GM20000 (cell line): ENCODE data around the gene WDR48.

Source experiments
- DNase-seq: peaks from one replicate; pipeline ENCODE4 v3.0.0; 2012; ENCODE audit warnings: low spot score
- TF ChIP-seq, protein P1 (sequence below): IDR thresholded peaks from 2 replicates; pipeline ENCODE4 v1.5.1; 2012; ENCODE audit warnings: mild to moderate bottlenecking, control low read depth; ENCODE audit errors: extremely low read depth, missing control alignments

The WDR48 gene

DNA sequence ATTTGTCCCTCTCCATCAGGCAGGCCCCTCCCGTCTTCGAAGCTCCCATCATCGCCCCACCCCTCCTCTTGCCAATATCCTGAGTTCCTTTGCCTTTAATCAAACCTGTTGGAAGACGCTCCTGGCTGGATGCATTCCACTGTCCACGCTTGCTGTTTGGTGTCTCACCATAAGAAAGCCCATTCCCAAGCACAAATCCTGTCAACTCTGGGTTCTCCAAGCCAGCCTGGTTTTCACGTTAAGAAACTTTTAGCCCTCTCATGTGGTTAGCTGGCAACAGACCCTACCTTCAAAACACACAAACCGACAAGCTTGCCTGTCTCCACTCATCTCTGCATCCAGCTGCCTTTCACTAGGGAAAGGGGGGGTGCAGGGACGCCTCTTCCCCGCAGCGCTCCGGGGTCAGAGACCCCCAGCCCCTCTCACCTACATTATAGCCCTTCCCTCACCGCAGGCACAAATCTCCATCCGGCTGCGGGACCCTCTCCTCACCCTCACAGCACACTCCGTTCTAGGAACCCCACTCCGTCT is 54.5 kb downstream of the WDR48 start:
- TF ChIP-seq, protein P1, sequence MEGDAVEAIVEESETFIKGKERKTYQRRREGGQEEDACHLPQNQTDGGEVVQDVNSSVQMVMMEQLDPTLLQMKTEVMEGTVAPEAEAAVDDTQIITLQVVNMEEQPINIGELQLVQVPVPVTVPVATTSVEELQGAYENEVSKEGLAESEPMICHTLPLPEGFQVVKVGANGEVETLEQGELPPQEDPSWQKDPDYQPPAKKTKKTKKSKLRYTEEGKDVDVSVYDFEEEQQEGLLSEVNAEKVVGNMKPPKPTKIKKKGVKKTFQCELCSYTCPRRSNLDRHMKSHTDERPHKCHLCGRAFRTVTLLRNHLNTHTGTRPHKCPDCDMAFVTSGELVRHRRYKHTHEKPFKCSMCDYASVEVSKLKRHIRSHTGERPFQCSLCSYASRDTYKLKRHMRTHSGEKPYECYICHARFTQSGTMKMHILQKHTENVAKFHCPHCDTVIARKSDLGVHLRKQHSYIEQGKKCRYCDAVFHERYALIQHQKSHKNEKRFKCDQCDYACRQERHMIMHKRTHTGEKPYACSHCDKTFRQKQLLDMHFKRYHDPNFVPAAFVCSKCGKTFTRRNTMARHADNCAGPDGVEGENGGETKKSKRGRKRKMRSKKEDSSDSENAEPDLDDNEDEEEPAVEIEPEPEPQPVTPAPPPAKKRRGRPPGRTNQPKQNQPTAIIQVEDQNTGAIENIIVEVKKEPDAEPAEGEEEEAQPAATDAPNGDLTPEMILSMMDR, result no peak
- DNase-seq, result no peak

DNA sequence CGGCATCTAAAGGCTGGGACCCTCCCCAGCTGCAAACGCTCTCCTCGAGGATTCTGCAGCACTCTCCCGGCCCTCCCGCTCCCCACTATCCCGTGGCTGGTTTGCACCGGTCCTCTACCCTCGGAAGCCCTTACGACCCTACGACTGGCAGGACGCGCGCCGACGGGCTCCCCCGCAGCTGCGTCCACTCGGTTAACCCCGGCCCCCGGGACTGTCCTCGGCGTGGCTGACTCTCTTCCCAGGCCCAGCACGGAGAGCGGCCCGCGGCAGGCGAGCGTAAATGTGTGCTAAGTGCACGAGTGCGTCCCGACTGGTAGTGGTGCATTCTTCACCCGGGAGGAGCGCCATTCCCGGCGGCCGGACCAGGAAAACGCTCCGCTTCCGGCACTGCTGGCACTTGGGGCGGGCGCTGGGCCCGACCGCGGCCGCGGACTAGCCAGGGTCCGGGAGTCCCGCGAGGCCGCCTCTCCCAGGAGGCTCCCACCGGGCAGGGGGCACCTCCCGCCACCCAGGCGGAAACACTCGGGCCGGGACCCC is 55.1 kb downstream of the WDR48 start:
- TF ChIP-seq, protein P1, result no peak
- DNase-seq, result no peak

DNA sequence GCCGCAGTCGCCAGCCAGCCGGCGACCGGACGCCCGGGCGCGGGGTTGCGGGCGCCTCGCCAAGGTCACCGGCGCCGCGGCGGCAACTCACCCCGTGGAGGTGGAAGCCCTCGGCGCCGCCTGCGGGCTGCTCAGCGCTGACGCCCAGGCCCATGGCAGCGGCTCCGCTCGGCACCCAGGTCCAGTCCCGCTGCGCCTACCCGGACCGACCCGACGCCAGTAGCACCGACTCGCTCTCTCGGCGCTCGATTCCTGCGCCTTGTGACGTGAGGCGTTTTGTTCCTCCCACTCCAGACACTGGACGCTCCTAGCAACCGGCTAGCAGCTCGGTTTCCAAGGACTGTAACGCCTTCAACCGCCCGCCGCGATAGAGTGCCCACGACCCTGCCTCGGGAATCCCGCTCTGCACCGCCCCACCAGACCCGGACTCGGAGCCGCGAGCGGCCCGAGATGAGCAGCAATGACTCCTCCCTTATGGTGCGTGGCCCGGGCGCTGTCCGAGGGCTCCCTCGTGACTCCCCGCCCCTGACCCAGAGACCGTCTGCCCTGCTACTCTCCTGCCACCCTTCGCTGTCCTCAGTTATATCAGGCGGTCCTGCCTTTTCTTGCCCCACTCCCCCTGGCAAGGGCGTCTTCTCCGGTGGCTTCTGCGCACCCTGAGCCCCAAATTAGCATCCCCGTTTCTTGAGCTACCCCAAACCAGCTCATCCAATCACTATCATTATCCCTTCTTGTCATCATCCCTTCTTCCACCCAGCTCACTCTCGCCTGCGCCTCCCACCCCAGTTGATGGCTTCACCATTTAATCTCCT is 55.8 kb downstream of the WDR48 start, which contains the start of the genes GORASP1 and TTC21A:
Gene GORASP1 (minus strand): TSS at position 240 of the 812 bp plus-strand sequence. CDS start 86 bp downstream, at position 154.
Gene TTC21A (plus strand): TSS at position 293 of the 812 bp plus-strand sequence. CDS start 158 bp downstream, at position 451.
- DNase-seq, result peak; percentile 89
- TF ChIP-seq, protein P1, result no peak

DNA sequence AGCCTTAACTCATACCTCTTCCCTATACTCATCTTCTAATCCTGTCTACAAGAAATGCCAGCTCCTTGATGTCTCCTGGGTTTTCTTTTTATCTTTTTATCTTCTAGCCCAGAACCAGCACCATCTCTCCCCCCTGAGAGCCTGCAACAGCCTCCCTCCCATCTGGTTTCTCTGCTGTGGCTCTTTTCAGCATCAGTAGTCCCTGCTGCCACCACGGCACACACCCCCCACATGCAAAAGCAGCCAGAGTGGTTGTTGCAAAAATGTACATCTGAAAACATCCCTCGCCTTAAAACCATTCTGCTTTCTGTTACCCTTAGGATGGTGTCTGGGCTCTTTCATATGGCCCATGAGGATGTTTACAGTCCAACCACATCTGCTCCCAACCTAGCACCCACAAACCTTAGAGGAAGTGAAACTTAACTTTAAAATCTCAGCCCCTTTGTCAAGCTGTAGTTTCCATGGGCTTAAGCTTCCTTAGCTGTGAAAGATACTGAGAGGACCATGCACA is 56.4 kb downstream of the WDR48 start:
- TF ChIP-seq, protein P1, result no peak
- peak; percentile 78 for DNase-seq

DNA sequence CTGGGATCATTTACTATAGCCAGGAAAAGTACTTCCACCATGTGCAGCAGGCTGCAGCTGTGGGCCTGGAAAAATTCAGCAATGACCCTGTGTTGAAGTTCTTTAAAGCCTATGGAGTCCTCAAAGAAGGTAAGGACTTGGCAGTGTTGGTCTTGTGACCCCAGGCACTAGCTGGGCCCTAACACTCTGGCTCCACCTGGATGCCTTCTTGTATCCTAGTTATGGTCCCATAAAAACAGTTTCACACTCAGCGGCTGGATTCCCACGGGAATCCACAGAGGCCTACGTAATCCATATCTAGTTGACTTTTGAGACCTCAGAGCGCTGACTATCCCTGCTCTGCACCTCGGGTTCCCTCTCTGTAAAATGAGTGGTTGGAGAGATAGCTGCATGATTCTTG is 57.3 kb downstream of the WDR48 start:
- DNase-seq, result no peak
- TF ChIP-seq, protein P1, result no peak

DNA sequence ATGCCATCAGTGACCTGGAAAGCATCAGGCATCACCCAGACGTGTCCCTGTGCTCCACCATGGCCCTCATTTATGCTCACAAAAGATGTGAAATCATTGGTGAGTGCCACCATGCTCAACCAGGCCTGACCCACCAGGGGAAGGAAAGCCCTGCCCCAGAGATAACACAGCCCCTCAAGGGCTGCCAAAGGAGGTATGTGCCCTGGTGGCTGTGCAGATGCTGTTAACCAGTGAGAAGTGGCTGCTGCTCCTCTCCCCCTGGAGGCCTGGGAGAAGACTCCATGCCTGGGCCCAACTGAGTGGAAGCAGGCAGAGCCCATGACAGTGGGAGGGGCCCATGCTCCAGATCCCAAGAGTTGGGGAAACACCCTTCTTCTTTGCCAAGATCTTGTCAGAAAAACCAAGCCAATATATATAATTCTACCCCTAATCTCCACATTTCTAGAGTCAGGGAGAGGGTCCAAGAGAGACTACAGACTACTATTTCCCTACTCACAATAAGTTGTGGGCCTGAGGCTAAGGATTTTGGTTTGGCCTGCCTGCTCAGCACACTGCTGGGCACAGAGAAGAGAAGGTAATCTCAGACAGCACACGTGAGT is 58.3 kb downstream of the WDR48 start:
- TF ChIP-seq, protein P1, result no peak

More for the DNA sequence above, 58.3 kb downstream of the WDR48 start:
- no peak for DNase-seq
